ENCODE measurements around the gene FXYD3.

The FXYD3 gene

DNA sequence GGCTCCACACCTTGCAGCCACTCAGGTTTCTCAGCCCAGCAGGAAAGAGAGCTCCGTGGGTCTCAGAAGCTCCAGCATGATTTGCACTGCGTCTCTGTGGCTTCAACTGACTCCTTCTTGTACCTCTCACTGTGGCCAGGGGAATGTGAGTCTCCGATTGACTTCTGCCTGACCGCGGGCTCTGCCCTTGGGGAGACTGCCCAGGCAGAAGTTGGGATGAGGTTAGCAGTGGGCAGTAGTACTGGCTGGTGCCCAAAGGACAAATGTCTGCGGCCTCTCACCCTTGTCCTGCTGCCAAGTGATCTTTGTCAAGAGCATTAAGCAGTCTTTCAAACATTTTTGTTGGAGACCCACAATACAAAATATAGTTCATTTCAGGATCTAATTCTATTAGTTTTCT is 34.4 kb upstream of the FXYD3 start:
- H4K20me1 ChIP-seq (ENCODE audit: insufficient read depth) = no peaks in the 10 kb centered on the region
- no peak overlapping the region for H3K9ac ChIP-seq
- H3K4me2 ChIP-seq = no peak overlapping the region
- H3K4me3 ChIP-seq (IDR thresholded peaks at IDR 0.05; ENCODE audit: insufficient read depth, low read depth, low read length) = no peak overlapping the region
- no peaks in the 10 kb centered on the region for H3K36me3 ChIP-seq (ENCODE audit: insufficient read depth)
- TF ChIP-seq, protein P1, sequence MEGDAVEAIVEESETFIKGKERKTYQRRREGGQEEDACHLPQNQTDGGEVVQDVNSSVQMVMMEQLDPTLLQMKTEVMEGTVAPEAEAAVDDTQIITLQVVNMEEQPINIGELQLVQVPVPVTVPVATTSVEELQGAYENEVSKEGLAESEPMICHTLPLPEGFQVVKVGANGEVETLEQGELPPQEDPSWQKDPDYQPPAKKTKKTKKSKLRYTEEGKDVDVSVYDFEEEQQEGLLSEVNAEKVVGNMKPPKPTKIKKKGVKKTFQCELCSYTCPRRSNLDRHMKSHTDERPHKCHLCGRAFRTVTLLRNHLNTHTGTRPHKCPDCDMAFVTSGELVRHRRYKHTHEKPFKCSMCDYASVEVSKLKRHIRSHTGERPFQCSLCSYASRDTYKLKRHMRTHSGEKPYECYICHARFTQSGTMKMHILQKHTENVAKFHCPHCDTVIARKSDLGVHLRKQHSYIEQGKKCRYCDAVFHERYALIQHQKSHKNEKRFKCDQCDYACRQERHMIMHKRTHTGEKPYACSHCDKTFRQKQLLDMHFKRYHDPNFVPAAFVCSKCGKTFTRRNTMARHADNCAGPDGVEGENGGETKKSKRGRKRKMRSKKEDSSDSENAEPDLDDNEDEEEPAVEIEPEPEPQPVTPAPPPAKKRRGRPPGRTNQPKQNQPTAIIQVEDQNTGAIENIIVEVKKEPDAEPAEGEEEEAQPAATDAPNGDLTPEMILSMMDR (conservative IDR thresholded peaks at IDR 0.05; ENCODE audit: low read depth, low read length) = no peak
- peaks cover 40% of the 10 kb centered on the region; the same call in 1 of the 2 replicates for H3K27me3 ChIP-seq (ENCODE audit: insufficient read depth, low read depth)
- H2AFZ ChIP-seq (ENCODE audit: low read depth) = no peak overlapping the region
- H3K27ac ChIP-seq = no peak overlapping the region
- H3K4me1 ChIP-seq (ENCODE audit: low read depth, poor library complexity, severe bottlenecking) = no peaks in the 10 kb centered on the region
- H3K79me2 ChIP-seq (ENCODE audit: insufficient read depth, low read depth) = no peaks in the 10 kb centered on the region

DNA sequence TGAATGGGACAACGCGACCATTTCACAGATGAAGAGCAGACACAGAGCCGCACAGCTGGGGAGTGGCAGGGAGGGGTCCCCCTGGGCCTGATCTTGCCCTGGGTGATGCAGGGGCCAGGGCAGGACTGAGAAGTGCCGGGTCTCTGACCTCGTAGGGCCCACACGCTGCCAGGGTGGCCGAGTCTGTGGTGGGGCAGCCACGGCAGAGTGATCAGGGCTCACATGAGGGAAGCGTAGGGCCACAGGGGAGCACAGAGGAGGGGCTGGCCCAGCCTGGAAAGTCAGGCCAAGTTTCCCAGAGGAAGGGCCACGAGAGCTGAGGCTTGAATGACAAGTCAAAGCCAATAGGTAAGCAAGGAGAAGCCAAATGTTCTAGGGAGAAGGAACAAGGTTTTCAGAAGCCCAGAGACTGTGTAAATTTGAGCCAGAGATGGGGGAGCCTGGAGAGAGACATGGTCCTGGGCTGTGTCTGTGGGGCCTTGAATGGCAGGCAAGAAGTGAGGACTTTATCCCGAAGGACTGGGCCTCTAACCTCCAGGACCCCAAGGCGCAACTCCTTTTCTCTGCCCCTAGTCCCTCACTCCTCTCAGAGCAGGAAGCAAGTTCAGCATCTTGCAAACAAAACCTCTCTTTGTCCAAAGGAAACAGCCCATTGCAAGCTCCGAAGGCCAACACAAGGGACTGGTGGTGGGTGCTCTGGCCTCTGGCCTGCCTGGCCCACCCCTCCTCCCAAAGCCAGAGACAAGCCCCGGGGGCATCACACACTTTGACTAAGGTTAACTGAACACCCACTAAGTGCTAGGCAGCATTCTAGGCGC is 31.7 kb upstream of the FXYD3 start:
- Histone ChIP-seq H3K4me3 (IDR thresholded peaks at IDR 0.05; ENCODE audit: insufficient read depth, low read depth, low read length) (no peak overlapping the region), H3K36me3 (ENCODE audit: insufficient read depth) (no peaks in the 10 kb centered on the region), H4K20me1 (ENCODE audit: insufficient read depth) (no peaks in the 10 kb centered on the region), H3K79me2 (ENCODE audit: insufficient read depth, low read depth) (no peaks in the 10 kb centered on the region), H3K27ac (no peak overlapping the region), H3K4me1 (ENCODE audit: low read depth, poor library complexity, severe bottlenecking) (no peaks in the 10 kb centered on the region), H2AFZ (ENCODE audit: low read depth) (no peak overlapping the region), H3K9ac (no peak overlapping the region), H3K27me3 (ENCODE audit: insufficient read depth, low read depth) (peaks cover 33% of the 10 kb centered on the region; the same call in 1 of the 2 replicates), H3K4me2 (no peak overlapping the region)
- TF ChIP-seq, protein P1 (conservative IDR thresholded peaks at IDR 0.05; ENCODE audit: low read depth, low read length) = no peak

DNA sequence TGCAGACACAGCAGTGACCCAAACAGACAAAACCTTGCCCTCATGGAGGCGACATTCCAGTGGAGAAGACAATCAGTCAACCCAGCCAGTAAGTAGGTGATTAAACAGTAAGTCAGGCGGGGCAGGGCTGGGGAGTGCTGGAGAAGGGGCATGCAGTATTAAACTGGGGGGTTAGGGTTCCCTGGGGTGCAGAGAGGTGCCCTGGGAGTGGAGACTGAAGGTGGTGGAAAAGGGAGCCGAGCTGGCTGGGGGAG is 31.2 kb upstream of the FXYD3 start:
- no peak overlapping the region for H3K9ac ChIP-seq
- H3K36me3 ChIP-seq (ENCODE audit: insufficient read depth) = no peaks in the 10 kb centered on the region
- no peak overlapping the region for H3K4me3 ChIP-seq (IDR thresholded peaks at IDR 0.05; ENCODE audit: insufficient read depth, low read depth, low read length)
- peaks cover 32% of the 10 kb centered on the region; the same call in 1 of the 2 replicates for H3K27me3 ChIP-seq (ENCODE audit: insufficient read depth, low read depth)
- no peaks in the 10 kb centered on the region for H4K20me1 ChIP-seq (ENCODE audit: insufficient read depth)
- TF ChIP-seq, protein P1 (conservative IDR thresholded peaks at IDR 0.05; ENCODE audit: low read depth, low read length) = no peak
- no peak overlapping the region for H3K27ac ChIP-seq
- no peaks in the 10 kb centered on the region for H3K4me1 ChIP-seq (ENCODE audit: low read depth, poor library complexity, severe bottlenecking)
- H2AFZ ChIP-seq (ENCODE audit: low read depth) = no peak overlapping the region
- no peak overlapping the region for H3K4me2 ChIP-seq
- H3K79me2 ChIP-seq (ENCODE audit: insufficient read depth, low read depth) = no peaks in the 10 kb centered on the region

DNA sequence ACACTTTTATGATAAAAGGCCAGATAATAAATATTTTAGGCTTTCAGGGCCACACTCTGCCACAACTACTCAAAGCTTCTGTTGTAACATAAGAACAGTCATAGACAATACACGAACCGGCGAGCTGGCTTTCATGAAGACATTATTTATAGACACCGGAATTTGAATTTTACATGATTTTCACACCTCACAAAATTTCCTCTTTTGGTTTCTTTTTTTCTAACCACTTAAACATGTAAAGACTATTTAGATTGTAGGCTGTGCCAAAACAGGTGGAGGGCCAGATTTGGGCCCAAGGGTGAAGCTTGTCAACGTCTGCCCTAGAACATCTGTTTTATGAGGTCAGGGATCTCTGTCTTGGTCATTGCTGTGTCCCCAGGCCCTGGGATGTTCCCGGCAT is 29.7 kb upstream of the FXYD3 start:
- H3K4me2 ChIP-seq = no peak overlapping the region
- H3K4me1 ChIP-seq (ENCODE audit: low read depth, poor library complexity, severe bottlenecking) = no peaks in the 10 kb centered on the region
- H3K4me3 ChIP-seq (IDR thresholded peaks at IDR 0.05; ENCODE audit: insufficient read depth, low read depth, low read length) = no peak overlapping the region
- no peaks in the 10 kb centered on the region for H4K20me1 ChIP-seq (ENCODE audit: insufficient read depth)
- H3K9ac ChIP-seq = no peak overlapping the region
- H2AFZ ChIP-seq (ENCODE audit: low read depth) = no peak overlapping the region
- H3K79me2 ChIP-seq (ENCODE audit: insufficient read depth, low read depth) = no peaks in the 10 kb centered on the region
- TF ChIP-seq, protein P1 (conservative IDR thresholded peaks at IDR 0.05; ENCODE audit: low read depth, low read length) = no peak
- H3K36me3 ChIP-seq (ENCODE audit: insufficient read depth) = no peaks in the 10 kb centered on the region
- no peak overlapping the region for H3K27ac ChIP-seq
- peaks cover 38% of the 10 kb centered on the region; the same call in 1 of the 2 replicates for H3K27me3 ChIP-seq (ENCODE audit: insufficient read depth, low read depth)
